ENCODE results near the gene ZNF782.

DNA sequence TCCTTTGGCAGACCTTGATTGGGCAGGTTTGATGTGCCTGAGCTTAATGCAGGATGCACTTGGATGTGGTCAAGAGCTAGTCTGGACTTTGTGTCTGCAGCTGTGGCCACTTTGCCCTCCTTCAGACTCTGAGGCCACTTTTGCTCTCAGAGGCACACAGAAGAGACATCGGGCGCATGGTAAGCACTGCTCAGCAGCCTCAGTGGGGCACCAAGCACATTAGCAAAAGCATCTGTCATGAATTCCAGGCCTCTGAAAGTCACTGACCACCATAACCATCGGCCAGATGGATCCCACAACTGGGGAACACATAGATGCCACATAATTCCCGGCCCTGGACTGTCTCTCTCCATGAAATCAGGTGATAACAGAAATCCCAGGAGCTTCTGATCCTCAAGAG lies 34.3 kb upstream of the ZNF782 start:
- TF ChIP-seq ARNTL (CRISPR knock-in tag; IDR thresholded peaks at IDR 0.05; ENCODE audit: borderline replicate concordance, low read depth) (no peak), ZFP3 (CRISPR knock-in tag; IDR thresholded peaks at IDR 0.05) (no peak)
- TF ChIP-seq, protein P1, sequence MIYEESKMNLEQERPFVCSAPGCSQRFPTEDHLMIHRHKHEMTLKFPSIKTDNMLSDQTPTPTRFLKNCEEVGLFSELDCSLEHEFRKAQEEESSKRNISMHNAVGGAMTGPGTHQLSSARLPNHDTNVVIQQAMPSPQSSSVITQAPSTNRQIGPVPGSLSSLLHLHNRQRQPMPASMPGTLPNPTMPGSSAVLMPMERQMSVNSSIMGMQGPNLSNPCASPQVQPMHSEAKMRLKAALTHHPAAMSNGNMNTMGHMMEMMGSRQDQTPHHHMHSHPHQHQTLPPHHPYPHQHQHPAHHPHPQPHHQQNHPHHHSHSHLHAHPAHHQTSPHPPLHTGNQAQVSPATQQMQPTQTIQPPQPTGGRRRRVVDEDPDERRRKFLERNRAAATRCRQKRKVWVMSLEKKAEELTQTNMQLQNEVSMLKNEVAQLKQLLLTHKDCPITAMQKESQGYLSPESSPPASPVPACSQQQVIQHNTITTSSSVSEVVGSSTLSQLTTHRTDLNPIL (CRISPR knock-in tag; IDR thresholded peaks at IDR 0.05; ENCODE audit: low read depth): no peak
- TF ChIP-seq, protein P2, sequence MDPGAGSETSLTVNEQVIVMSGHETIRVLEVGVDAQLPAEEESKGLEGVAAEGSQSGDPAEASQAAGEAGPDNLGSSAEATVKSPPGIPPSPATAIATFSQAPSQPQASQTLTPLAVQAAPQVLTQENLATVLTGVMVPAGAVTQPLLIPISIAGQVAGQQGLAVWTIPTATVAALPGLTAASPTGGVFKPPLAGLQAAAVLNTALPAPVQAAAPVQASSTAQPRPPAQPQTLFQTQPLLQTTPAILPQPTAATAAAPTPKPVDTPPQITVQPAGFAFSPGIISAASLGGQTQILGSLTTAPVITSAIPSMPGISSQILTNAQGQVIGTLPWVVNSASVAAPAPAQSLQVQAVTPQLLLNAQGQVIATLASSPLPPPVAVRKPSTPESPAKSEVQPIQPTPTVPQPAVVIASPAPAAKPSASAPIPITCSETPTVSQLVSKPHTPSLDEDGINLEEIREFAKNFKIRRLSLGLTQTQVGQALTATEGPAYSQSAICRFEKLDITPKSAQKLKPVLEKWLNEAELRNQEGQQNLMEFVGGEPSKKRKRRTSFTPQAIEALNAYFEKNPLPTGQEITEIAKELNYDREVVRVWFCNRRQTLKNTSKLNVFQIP (CRISPR knock-in tag; IDR thresholded peaks at IDR 0.05; ENCODE audit: borderline replicate concordance, low read depth): no peak
- TF ChIP-seq, protein P3, sequence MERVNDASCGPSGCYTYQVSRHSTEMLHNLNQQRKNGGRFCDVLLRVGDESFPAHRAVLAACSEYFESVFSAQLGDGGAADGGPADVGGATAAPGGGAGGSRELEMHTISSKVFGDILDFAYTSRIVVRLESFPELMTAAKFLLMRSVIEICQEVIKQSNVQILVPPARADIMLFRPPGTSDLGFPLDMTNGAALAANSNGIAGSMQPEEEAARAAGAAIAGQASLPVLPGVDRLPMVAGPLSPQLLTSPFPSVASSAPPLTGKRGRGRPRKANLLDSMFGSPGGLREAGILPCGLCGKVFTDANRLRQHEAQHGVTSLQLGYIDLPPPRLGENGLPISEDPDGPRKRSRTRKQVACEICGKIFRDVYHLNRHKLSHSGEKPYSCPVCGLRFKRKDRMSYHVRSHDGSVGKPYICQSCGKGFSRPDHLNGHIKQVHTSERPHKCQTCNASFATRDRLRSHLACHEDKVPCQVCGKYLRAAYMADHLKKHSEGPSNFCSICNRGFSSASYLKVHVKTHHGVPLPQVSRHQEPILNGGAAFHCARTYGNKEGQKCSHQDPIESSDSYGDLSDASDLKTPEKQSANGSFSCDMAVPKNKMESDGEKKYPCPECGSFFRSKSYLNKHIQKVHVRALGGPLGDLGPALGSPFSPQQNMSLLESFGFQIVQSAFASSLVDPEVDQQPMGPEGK (CRISPR knock-in tag; IDR thresholded peaks at IDR 0.05; ENCODE audit: borderline replicate concordance): no peak
